SK-N-SH (cell line): Measurements from ENCODE around the gene ALDOB. TPM values are rescaled to one million over a fixed set of nuclear protein-coding genes. Genes with fewer than 3 reads are reported as not detected.

ENCODE experiments used
- FOSL2 ChIP-seq: IDR thresholded peaks from 2 replicates; pipeline ENCODE4 v1.4.0; 2012; ENCODE audit warnings: low read depth, mild to moderate bottlenecking, moderate library complexity, borderline replicate concordance
- IRF3 ChIP-seq: fragments of 150-350 bp; IDR thresholded peaks from 2 replicates; pipeline ENCODE4 v1.6.1; 2016; ENCODE audit warnings: mild to moderate bottlenecking, low read depth, low read length
- USF2 ChIP-seq: fragments of 150-350 bp; IDR thresholded peaks from 2 replicates; pipeline ENCODE4 v1.6.1; 2017; ENCODE audit warnings: antibody characterized with exemption, low read length, low read depth, borderline replicate concordance
- polyA plus RNA-seq, 3 experiments: library from polyadenylated mRNA; depleted of rRNA; stranded (reverse); fragments of >200 nt; gene quantifications; 2 replicates each; pipeline ENCODE4 v1.2.3, GENCODE V29; 2012
- small RNA-seq, 7 experiments: library from RNA; depleted of rRNA; stranded (forward); fragments of <200 nt; gene quantifications; one replicate each; pipeline ENCODE3, GENCODE V24; 2012

The ALDOB gene
- polyA plus RNA-seq, 1 of the 3 experiments (the other 2 are of a cell fraction) = not detected

GRCh38 chr9:101371813-101372212 is 63.8 kb downstream of the ALDOB start (continued):
- TF ChIP-seq USF2 (no peak), FOSL2 (no peak), IRF3 (no peak)

Small RNA genes within 50 kb of the gene (small RNA-seq; reads per million reads assigned to genes)
- 0 reads per million in 7 experiments for gene AL353621.2

Other genes with a start within 250 kb of the ALDOB start
- gene BAAT, start 50.8 kb downstream of the ALDOB start, polyA plus RNA-seq (2012; rRNA removed) = 0.02 and 0.05 TPM in 2 replicates
- 6.3 and 8.6 TPM in 2 replicates for gene MRPL50, start 37.2 kb downstream of the ALDOB start, polyA plus RNA-seq (2012; rRNA removed)
- gene ZNF189, start 36.9 kb downstream of the ALDOB start, polyA plus RNA-seq (2012; rRNA removed) = 2.9 and 3.4 TPM in 2 replicates
- 16.0 and 21.6 TPM in 2 replicates for gene RNF20, start 98.1 kb upstream of the ALDOB start, polyA plus RNA-seq (2012; rRNA removed)
- not detected in 2 replicates for gene PPP3R2, start 159.2 kb upstream of the ALDOB start, polyA plus RNA-seq (2012; rRNA removed)